ENCODE results near the gene S100A5. TPM values are rescaled to one million over a fixed set of nuclear protein-coding genes. Genes with fewer than 3 reads are reported as not detected.

S100A5 gene
- polyA plus RNA-seq, 1 donor: 0.10 TPM

DNA sequence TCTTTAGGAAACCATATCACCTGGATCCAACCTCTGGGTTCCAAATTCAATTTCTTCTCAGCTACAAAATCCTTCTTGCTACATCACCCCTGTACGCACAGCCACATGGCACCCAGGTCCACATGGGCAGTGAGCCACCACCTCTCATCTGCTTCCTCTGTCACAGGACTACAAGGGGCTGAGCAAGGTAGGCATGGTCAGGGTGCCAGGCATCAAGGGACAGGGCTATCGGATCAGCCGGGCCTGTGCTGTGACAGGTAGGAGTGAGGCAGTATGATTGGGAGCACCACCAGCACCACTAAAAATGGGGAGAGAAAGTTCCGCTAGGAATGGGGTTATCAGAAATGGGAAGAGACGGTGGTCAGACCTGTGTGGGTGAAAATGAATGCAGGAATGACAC lies 34.3 kb downstream of the S100A5 start:
- H3K27ac ChIP-seq (ENCODE audit: low read length): peak overlapping the region; percentile 59
- H3K27me3 ChIP-seq (ENCODE audit: control insufficient read depth, insufficient read depth, low read length): no peaks in the 10 kb centered on the region
- H3K4me1 ChIP-seq (ENCODE audit: control insufficient read depth, insufficient read depth, low read length): peaks cover 22% of the 10 kb centered on the region
- H3K4me3 ChIP-seq (ENCODE audit: low read length): no peak overlapping the region
- no peaks in the 10 kb centered on the region for H3K36me3 ChIP-seq (ENCODE audit: control insufficient read depth, insufficient read depth, low read length)
- no peak for DNase-seq
- no CpG with 5 or more reads among the region's 5 CpGs for WGBS (ENCODE audit: insufficient coverage, low lambda C conversion rate)
- no peaks in the 10 kb centered on the region for H3K9me3 ChIP-seq (ENCODE audit: control insufficient read depth, low read depth, low read length)

DNA sequence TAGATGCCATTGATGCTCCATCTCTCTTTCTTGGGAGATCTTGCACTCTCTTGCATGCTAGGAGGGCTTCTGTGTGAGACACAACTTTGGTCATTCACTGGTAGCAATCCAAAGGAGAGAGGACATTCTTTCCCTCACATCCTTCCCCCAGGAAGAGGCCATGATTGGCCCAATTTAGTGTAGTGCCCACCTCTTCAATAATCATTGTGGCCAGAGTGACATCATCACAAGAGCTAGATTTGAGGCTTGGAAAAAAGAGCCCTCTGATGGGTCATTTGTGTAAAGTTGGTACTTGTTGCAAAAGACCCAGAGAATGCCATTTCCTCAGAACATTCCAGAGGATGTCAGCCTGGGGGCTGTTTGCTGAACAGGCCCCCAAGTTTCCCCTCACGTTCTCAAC lies 35.2 kb downstream of the S100A5 start:
- no peaks in the 10 kb centered on the region for H3K9me3 ChIP-seq (ENCODE audit: control insufficient read depth, low read depth, low read length)
- no peaks in the 10 kb centered on the region for H3K36me3 ChIP-seq (ENCODE audit: control insufficient read depth, insufficient read depth, low read length)
- H3K27ac ChIP-seq (ENCODE audit: low read length): no peak overlapping the region
- peaks cover 22% of the 10 kb centered on the region for H3K4me1 ChIP-seq (ENCODE audit: control insufficient read depth, insufficient read depth, low read length)
- whole genome bisulfite sequencing (ENCODE audit: insufficient coverage, low lambda C conversion rate): no CpG with 5 or more reads among the region's 1 CpG
- DNase-seq: no peak
- H3K27me3 ChIP-seq (ENCODE audit: control insufficient read depth, insufficient read depth, low read length): no peaks in the 10 kb centered on the region
- no peak overlapping the region for H3K4me3 ChIP-seq (ENCODE audit: low read length)

DNA sequence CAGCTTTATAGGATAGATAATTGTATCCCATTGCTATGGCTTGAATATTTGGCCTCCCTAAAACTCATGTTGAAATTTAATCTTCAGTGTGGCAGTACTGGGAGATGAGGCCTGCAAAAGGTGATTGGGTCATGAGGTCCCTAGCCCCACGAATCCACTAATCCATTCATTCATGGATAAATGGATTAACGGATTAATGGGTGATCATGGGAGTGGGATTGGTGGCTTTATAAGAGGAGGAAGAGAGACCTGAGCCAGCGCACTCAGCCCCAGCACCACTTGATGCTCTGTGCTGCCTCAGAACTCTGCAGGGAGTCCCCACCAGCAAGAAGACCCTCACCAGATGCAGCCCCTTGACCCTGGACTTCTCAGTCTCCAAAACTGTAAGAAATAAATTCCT lies 37.0 kb downstream of the S100A5 start:
- H3K4me1 ChIP-seq (ENCODE audit: control insufficient read depth, insufficient read depth, low read length): peaks cover 22% of the 10 kb centered on the region
- no peak for DNase-seq
- WGBS (ENCODE audit: insufficient coverage, low lambda C conversion rate): no CpG with 5 or more reads among the region's 3 CpGs
- no peaks in the 10 kb centered on the region for H3K9me3 ChIP-seq (ENCODE audit: control insufficient read depth, low read depth, low read length)
- H3K27ac ChIP-seq (ENCODE audit: low read length): no peak overlapping the region
- H3K36me3 ChIP-seq (ENCODE audit: control insufficient read depth, insufficient read depth, low read length): no peaks in the 10 kb centered on the region
- no peaks in the 10 kb centered on the region for H3K27me3 ChIP-seq (ENCODE audit: control insufficient read depth, insufficient read depth, low read length)
- H3K4me3 ChIP-seq (ENCODE audit: low read length): no peak overlapping the region

GRCh38 chr1:153498746-153499145 lies 42.0 kb downstream of the S100A5 start:
- WGBS (ENCODE audit: insufficient coverage, low lambda C conversion rate): no CpG with 5 or more reads among the region's 2 CpGs
- Histone ChIP-seq H3K9me3 (ENCODE audit: control insufficient read depth, low read depth, low read length) (no peaks in the 10 kb centered on the region), H3K36me3 (ENCODE audit: control insufficient read depth, insufficient read depth, low read length) (no peaks in the 10 kb centered on the region), H3K4me3 (ENCODE audit: low read length) (no peak overlapping the region), H3K27ac (ENCODE audit: low read length) (no peak overlapping the region), H3K4me1 (ENCODE audit: control insufficient read depth, insufficient read depth, low read length) (no peaks in the 10 kb centered on the region), H3K27me3 (ENCODE audit: control insufficient read depth, insufficient read depth, low read length) (no peaks in the 10 kb centered on the region)
- no peak for DNase-seq

DNA sequence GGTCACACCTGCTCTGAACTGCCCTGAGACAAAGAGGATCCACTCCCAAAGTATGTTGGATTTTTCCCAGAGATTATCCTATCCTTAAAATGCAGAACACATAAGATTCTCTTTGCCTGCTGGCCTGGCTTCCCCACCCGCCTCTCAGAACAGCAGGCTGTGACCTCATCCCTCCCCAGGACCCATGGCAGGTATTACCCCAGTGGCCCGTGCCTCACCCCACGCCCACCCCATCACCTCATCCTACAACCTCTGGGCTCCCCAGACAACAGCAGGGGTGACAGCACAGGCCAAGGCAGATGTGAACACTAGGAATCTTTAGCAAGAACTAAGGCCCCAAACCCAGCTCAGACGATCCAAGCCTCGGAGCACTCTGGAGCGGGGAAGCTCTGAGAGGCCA lies 45.2 kb downstream of the S100A5 start:
- Histone ChIP-seq H3K36me3 (ENCODE audit: control insufficient read depth, insufficient read depth, low read length) (no peaks in the 10 kb centered on the region), H3K27ac (ENCODE audit: low read length) (no peak overlapping the region), H3K4me1 (ENCODE audit: control insufficient read depth, insufficient read depth, low read length) (peaks cover 1% of the 10 kb centered on the region), H3K4me3 (ENCODE audit: low read length) (no peak overlapping the region), H3K27me3 (ENCODE audit: control insufficient read depth, insufficient read depth, low read length) (no peaks in the 10 kb centered on the region), H3K9me3 (ENCODE audit: control insufficient read depth, low read depth, low read length) (no peaks in the 10 kb centered on the region)
- no CpG with 5 or more reads among the region's 6 CpGs for WGBS (ENCODE audit: insufficient coverage, low lambda C conversion rate)
- DNase-seq: no peak

DNA sequence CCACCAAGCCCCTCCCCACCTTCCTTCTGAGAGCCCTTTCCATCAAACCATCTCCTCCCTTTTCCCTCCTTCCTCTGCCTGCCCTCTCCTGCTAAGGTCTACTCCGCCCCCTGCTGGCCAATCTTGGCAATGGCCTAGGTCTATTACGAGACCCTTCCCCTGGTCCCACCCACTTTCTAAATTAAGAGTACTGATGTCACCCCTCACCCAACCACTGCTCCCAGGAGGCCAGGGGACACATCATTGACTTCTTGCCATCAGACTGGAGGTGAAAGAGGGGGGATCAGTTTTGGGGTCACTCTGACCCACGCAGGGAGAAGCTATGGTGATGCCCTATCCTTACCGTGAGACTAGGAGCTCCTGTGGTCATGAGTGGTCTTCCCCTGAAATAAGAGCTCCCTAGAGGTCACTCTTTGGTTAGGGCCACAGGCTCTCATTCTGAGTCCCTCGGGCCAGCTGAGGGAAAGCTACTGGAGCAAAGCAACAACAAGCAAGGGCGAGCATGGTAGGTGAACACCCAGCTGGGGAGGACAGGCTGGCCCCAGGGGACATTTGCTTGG lies 45.7 kb downstream of the S100A5 start:
- DNase-seq: peak in 1 of 2 donors; percentile 43
- Histone ChIP-seq H3K27ac (ENCODE audit: low read length) (no peak overlapping the region), H3K27me3 (ENCODE audit: control insufficient read depth, insufficient read depth, low read length) (no peaks in the 10 kb centered on the region), H3K9me3 (ENCODE audit: control insufficient read depth, low read depth, low read length) (no peaks in the 10 kb centered on the region), H3K4me3 (ENCODE audit: low read length) (no peak overlapping the region), H3K4me1 (ENCODE audit: control insufficient read depth, insufficient read depth, low read length) (peaks cover 2% of the 10 kb centered on the region), H3K36me3 (ENCODE audit: control insufficient read depth, insufficient read depth, low read length) (no peaks in the 10 kb centered on the region)
- no CpG with 5 or more reads among the region's 6 CpGs for WGBS (ENCODE audit: insufficient coverage, low lambda C conversion rate)

DNA sequence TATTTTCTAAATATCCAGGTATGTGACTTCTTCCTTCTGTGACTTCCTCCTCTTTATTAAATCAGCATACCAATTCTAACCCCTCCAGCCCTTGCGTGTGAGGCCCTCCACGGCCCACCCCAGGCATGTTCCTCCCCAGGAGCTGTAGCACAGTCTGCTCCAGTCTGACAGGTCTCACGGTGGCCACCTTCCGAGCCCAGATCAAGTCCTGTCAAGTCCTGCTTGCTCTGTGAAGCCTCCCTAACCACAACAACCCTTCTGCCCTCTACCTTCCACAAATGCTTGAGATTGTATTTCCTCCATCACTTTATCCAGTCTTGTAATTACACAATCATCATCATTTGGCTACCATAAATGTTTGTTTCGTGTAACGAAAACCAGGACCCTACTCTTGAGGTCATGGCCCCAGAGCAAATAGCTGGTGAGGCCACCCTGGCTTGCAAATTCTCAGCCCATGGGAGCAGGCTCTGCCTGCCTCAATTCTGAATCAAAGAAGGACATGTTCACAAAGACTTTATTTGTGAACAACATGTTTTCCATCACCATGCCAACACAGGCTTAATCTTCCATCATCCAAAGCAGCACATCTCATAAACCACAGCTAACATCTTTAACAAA lies 47.3 kb downstream of the S100A5 start:
- Histone ChIP-seq H3K36me3 (ENCODE audit: control insufficient read depth, insufficient read depth, low read length) (no peaks in the 10 kb centered on the region), H3K27ac (ENCODE audit: low read length) (no peak overlapping the region), H3K4me3 (ENCODE audit: low read length) (no peak overlapping the region), H3K9me3 (ENCODE audit: control insufficient read depth, low read depth, low read length) (no peaks in the 10 kb centered on the region), H3K4me1 (ENCODE audit: control insufficient read depth, insufficient read depth, low read length) (peaks cover 2% of the 10 kb centered on the region), H3K27me3 (ENCODE audit: control insufficient read depth, insufficient read depth, low read length) (no peaks in the 10 kb centered on the region)
- no CpG with 5 or more reads among the region's 6 CpGs for WGBS (ENCODE audit: insufficient coverage, low lambda C conversion rate)
- no peak for DNase-seq

GRCh38 chr1:153490272-153491051 lies 50.3 kb downstream of the S100A5 start:
- Histone ChIP-seq H3K4me3 (ENCODE audit: low read length) (no peak overlapping the region), H3K27me3 (ENCODE audit: control insufficient read depth, insufficient read depth, low read length) (no peaks in the 10 kb centered on the region), H3K27ac (ENCODE audit: low read length) (no peak overlapping the region), H3K9me3 (ENCODE audit: control insufficient read depth, low read depth, low read length) (no peaks in the 10 kb centered on the region), H3K36me3 (ENCODE audit: control insufficient read depth, insufficient read depth, low read length) (no peaks in the 10 kb centered on the region), H3K4me1 (ENCODE audit: control insufficient read depth, insufficient read depth, low read length) (peaks cover 2% of the 10 kb centered on the region)
- peak; percentile 19 to 39 for DNase-seq
- WGBS (ENCODE audit: insufficient coverage, low lambda C conversion rate): no CpG with 5 or more reads among the region's 12 CpGs

DNA sequence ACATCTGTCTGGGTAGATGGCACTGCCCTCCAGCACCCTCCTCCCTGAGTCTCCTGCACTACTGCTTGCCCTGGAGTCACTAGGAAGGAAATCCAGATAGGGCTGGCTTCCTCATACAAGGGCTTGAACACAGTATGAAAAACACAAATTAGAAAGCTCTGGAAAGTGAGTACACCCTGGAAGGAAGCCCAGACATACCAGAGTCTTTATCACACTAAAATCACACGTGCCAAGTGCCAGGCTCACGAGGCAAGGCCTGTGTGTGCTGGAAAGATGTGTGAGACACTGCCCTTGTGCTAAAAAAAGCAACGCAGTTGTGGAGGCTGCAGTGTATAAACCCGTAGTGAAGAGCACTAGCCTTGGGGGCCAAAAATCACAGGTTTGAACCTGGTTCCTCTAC lies 52.0 kb downstream of the S100A5 start:
- Histone ChIP-seq H3K9me3 (ENCODE audit: control insufficient read depth, low read depth, low read length) (no peaks in the 10 kb centered on the region), H3K36me3 (ENCODE audit: control insufficient read depth, insufficient read depth, low read length) (no peaks in the 10 kb centered on the region), H3K4me1 (ENCODE audit: control insufficient read depth, insufficient read depth, low read length) (peaks cover 2% of the 10 kb centered on the region), H3K27ac (ENCODE audit: low read length) (no peak overlapping the region), H3K27me3 (ENCODE audit: control insufficient read depth, insufficient read depth, low read length) (no peaks in the 10 kb centered on the region), H3K4me3 (ENCODE audit: low read length) (no peak overlapping the region)
- no CpG with 5 or more reads among the region's 4 CpGs for WGBS (ENCODE audit: insufficient coverage, low lambda C conversion rate)
- DNase-seq: no peak

DNA sequence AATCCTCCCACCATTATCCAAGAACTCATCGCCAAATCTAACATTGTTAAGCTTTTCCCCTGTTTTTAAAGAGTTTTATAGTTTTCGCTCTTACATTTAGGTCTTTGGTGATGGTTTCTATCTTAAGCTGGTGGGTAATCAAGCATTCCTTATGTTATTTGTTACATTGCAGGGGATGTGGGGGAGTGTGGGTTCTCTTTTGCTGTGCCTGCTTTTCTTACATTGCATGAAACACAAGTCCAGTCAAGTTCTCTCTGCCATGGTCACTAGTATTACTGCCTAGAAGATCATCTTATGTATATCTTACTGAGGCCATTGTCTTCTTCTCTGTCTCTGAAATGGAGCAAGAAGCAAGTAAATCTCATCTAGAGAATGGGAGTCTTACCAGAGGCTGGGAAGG lies 53.0 kb downstream of the S100A5 start:
- DNase-seq: no peak
- Histone ChIP-seq H3K4me1 (ENCODE audit: control insufficient read depth, insufficient read depth, low read length) (peaks cover 2% of the 10 kb centered on the region), H3K27ac (ENCODE audit: low read length) (no peak overlapping the region), H3K27me3 (ENCODE audit: control insufficient read depth, insufficient read depth, low read length) (no peaks in the 10 kb centered on the region), H3K9me3 (ENCODE audit: control insufficient read depth, low read depth, low read length) (no peaks in the 10 kb centered on the region), H3K36me3 (ENCODE audit: control insufficient read depth, insufficient read depth, low read length) (no peaks in the 10 kb centered on the region), H3K4me3 (ENCODE audit: low read length) (no peak overlapping the region)
- no CpG with 5 or more reads among the region's 2 CpGs for WGBS (ENCODE audit: insufficient coverage, low lambda C conversion rate)
